LNCaP clone FGC (cell line): ENCODE data around the gene PDCL2.

ENCODE experiments used
- DNase-seq: peaks from one replicate; pipeline ENCODE4 v3.0.0-alpha.2; 2011; ENCODE audit warnings: low read depth
- H3K4me3 ChIP-seq: 2 replicates; pipeline ENCODE4 v1.5.1; 2011; ENCODE audit warnings: mild to moderate bottlenecking, low read depth, low read length, control low read depth
- TF ChIP-seq, protein P1 (sequence below): IDR thresholded peaks from 2 replicates; pipeline ENCODE4 v1.5.1; 2012; ENCODE audit warnings: mild to moderate bottlenecking; ENCODE audit not compliant: control insufficient read depth, insufficient read depth; ENCODE audit errors: extremely low read depth

Gene PDCL2

DNA sequence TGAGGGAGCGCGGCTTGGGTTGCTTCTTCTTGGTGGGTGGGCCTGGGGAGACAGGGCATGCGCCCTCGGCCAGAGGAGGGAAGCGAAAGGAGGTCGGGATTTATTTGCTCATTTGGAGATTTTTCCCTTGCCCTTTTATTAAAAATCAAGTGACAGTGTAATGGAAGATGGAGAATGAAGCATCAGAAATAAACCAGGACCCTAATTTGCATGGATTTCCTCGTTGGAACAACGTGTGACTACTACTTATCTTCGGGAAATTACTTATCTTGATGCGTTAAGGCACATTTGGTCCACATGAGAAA is 44.6 kb downstream of the PDCL2 start:
- TF ChIP-seq, protein P1, sequence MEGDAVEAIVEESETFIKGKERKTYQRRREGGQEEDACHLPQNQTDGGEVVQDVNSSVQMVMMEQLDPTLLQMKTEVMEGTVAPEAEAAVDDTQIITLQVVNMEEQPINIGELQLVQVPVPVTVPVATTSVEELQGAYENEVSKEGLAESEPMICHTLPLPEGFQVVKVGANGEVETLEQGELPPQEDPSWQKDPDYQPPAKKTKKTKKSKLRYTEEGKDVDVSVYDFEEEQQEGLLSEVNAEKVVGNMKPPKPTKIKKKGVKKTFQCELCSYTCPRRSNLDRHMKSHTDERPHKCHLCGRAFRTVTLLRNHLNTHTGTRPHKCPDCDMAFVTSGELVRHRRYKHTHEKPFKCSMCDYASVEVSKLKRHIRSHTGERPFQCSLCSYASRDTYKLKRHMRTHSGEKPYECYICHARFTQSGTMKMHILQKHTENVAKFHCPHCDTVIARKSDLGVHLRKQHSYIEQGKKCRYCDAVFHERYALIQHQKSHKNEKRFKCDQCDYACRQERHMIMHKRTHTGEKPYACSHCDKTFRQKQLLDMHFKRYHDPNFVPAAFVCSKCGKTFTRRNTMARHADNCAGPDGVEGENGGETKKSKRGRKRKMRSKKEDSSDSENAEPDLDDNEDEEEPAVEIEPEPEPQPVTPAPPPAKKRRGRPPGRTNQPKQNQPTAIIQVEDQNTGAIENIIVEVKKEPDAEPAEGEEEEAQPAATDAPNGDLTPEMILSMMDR = no peak
- H3K4me3 ChIP-seq = peak overlapping the region; percentile 81
- no peak for DNase-seq

DNA sequence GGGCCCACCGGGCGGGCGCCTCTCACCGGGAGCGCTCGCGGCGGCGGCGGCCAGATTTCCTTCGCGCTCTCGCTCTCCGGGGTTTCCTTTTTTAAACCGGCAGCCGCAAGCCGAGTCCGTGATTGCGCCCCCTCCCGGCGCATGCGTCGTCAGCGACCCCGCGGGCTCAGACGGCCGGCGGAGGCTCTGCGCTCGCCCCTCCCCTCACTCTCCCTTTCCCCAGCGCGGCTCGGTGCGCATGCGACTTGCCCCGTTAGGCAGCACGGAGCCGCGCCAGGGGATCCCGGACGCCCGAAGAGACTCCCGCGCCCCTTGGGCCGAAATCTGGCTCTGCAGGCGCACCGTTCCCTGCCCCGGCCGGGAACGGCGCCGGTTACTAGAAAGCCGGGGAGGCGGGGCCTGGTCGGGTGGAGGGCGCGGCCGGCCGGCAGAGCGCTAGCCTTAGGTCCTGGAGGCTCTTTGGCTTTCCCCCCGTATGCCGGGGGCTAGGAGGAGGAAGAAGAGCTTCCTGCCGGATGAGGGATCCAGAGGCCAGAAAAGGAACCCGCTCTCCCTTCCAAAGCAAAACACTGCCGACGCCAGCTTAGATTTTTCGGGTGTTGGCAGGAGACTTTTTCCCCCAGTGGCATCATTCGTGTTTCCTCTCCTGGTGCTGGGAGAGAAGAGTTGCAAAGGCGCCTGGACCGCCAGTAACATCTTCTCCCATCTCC is 45.1 kb downstream of the PDCL2 start, which contains the start of gene CLOCK:
Gene CLOCK (minus strand): TSS at position 154 of the 710 bp plus-strand sequence. CDS start 64,124 bp downstream, outside the sequence.
- TF ChIP-seq, protein P1 = peak; percentile 49
- DNase-seq = no peak

DNA sequence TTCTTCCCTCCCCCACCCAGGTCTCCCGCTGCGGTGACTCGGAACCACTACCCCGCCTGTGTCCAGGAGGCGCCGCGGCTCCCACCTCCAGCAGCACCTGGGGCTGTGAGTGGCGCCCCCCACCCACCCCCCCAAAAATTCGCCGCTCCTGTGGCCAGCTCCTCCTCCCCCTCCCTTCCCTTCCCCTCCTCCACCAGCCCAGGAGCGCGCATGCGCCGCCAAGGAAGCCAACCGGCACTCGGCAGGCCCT is 45.6 kb downstream of the PDCL2 start:
- no peak for DNase-seq
- H3K4me3 ChIP-seq = peak overlapping the region; percentile 81
- TF ChIP-seq, protein P1 = no peak

More for the DNA sequence above, 45.1 kb downstream of the PDCL2 start, which contains the start of gene CLOCK:
- H3K4me3 ChIP-seq = peak within 1 kb of the TSS; percentile 81

DNA sequence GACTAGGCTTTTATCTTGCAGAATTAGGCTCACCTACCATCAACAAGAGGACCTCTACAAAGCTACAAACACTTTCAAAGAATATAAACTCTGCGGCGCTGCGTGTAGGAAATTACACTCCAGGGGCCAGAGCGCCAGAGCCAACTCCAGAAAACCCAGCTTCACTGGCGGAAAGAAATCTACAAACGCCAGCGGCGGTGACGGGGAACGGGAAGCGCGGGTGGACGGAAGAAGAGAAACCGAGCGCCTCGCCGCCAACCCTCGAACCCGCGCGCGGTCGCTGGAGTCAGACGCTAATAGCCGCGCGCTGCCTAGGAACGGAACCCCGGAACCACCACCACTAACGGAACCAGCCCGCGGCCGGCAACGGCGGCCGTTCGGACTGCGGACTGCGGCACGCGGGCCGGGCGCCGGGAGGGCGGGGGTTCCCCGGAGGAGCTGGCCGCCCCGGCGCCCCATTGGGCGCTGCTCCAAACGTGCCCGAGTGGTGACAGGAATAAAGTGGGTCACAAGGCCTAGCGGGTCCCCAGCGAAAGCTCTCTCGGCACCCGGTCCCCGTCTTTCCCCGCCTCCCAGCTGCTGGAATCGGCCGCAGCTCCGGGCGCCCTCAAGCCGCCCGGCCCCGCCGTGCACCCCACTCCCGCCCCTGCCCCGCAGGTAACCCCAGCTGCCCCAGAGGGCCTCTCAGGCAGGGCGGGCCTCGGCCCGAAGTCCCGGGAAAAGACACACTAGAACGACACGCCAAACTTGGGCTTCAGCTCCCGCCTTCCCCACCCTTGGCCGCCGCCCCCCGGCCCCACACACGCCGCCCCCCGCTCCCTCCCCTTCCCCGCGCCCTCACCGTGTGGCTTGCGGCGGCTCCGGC is 46.2 kb downstream of the PDCL2 start:
- TF ChIP-seq, protein P1 = no peak
- DNase-seq = no peak
- H3K4me3 ChIP-seq = peak overlapping the region; percentile 81

DNA sequence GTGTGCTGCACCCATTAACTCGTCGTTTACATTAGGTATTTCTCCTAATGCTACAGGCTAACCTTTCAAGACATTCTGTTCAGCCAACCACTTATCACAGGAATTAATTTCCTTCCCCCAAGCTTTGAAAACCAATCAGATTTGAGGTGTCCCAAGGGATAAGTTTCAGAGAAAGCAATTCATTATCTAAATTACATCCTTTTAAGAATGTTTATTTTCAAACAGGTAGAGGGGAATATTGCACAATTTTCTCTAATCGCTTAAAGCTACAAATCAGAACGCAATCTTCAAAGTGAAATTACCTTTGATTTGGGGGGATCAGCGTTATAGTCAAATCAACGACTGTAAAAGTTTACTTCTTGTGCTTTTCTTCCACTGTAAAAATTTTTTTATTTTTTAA is 46.9 kb downstream of the PDCL2 start:
- no peak for DNase-seq
- H3K4me3 ChIP-seq = peak overlapping the region; percentile 81
- TF ChIP-seq, protein P1 = no peak

DNA sequence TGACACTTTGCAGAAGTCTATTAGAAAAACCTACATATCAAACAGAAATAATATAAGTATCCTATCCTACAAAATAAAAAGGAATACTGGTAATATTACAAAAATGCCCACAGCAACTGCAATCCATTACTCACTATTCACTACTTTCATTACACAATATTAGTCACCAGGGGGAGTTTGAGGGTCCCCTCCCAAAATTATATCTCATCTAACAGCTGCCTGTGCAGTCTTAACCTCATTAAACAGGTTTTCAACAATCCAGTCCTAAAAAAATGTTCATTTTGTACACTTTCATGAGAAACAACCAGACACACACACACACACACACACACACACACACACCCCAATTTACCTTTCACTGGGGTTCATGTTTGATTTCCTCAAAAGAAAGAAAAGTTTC is 48.2 kb downstream of the PDCL2 start:
- no peak overlapping the region for H3K4me3 ChIP-seq
- no peak for DNase-seq
- TF ChIP-seq, protein P1 = no peak
